Measurements from ENCODE around the gene HES5. TPM values are rescaled to one million over a fixed set of nuclear protein-coding genes. Genes with fewer than 3 reads are reported as not detected.

HES5 gene
- total RNA-seq, 1 donor from 2014 or later, result 21.2 TPM

DNA sequence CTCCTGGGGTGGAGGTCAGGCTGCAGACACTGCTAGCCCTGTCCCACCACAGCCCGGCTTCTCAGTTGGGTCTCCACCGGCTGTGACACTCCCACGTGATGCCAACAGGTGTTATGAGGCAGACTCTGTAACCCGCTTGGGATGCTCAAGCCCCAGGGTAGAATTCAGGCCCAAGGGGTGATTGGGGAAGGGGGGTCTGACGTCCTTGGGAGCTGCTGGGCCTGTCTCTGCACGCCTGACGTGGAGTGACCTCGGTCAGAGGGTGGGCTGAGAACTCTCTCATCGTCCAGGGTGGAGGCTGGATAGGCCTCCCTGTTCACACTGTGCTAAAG is 7.7 kb upstream of the HES5 start:
- TF ChIP-seq, protein P1, sequence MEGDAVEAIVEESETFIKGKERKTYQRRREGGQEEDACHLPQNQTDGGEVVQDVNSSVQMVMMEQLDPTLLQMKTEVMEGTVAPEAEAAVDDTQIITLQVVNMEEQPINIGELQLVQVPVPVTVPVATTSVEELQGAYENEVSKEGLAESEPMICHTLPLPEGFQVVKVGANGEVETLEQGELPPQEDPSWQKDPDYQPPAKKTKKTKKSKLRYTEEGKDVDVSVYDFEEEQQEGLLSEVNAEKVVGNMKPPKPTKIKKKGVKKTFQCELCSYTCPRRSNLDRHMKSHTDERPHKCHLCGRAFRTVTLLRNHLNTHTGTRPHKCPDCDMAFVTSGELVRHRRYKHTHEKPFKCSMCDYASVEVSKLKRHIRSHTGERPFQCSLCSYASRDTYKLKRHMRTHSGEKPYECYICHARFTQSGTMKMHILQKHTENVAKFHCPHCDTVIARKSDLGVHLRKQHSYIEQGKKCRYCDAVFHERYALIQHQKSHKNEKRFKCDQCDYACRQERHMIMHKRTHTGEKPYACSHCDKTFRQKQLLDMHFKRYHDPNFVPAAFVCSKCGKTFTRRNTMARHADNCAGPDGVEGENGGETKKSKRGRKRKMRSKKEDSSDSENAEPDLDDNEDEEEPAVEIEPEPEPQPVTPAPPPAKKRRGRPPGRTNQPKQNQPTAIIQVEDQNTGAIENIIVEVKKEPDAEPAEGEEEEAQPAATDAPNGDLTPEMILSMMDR (IDR thresholded peaks at IDR 0.05; ENCODE audit: partially characterized antibody, unreplicated experiment), result no peak
- Mint-ChIP-seq H3K36me3 (ENCODE audit: unreplicated experiment) (no peaks in the 10 kb centered on the region), H3K9me3 (ENCODE audit: unreplicated experiment) (peaks cover 2% of the 10 kb centered on the region), H3K4me3 (ENCODE audit: unreplicated experiment) (no peak overlapping the region), H3K27me3 (ENCODE audit: unreplicated experiment) (peaks cover 17% of the 10 kb centered on the region), H3K4me1 (ENCODE audit: low read depth, unreplicated experiment) (peaks cover 16% of the 10 kb centered on the region), H3K27ac (ENCODE audit: unreplicated experiment) (no peak overlapping the region)
- no peak for DNase-seq

- TF ChIP-seq, protein P1 (IDR thresholded peaks at IDR 0.05; ENCODE audit: partially characterized antibody, unreplicated experiment), result no peak
These were observed 5.9 kb upstream of the HES5 start for GRCh38 chr1:2535981-2536380.

GRCh38 chr1:2535455-2535854 is 5.4 kb upstream of the HES5 start:
- H3K4me3 Mint-ChIP-seq (ENCODE audit: unreplicated experiment), result no peak overlapping the region
- DNase-seq, result peak; percentile 74

More at GRCh38 chr1:2535981-2536380, 5.9 kb upstream of the HES5 start:
- Mint-ChIP-seq H3K36me3 (ENCODE audit: unreplicated experiment) (no peaks in the 10 kb centered on the region), H3K27ac (ENCODE audit: unreplicated experiment) (peak overlapping the region; percentile 82), H3K4me3 (ENCODE audit: unreplicated experiment) (no peak overlapping the region), H3K4me1 (ENCODE audit: low read depth, unreplicated experiment) (peaks cover 15% of the 10 kb centered on the region), H3K27me3 (ENCODE audit: unreplicated experiment) (peaks cover 15% of the 10 kb centered on the region), H3K9me3 (ENCODE audit: unreplicated experiment) (no peaks in the 10 kb centered on the region)
- no peak for DNase-seq

DNA sequence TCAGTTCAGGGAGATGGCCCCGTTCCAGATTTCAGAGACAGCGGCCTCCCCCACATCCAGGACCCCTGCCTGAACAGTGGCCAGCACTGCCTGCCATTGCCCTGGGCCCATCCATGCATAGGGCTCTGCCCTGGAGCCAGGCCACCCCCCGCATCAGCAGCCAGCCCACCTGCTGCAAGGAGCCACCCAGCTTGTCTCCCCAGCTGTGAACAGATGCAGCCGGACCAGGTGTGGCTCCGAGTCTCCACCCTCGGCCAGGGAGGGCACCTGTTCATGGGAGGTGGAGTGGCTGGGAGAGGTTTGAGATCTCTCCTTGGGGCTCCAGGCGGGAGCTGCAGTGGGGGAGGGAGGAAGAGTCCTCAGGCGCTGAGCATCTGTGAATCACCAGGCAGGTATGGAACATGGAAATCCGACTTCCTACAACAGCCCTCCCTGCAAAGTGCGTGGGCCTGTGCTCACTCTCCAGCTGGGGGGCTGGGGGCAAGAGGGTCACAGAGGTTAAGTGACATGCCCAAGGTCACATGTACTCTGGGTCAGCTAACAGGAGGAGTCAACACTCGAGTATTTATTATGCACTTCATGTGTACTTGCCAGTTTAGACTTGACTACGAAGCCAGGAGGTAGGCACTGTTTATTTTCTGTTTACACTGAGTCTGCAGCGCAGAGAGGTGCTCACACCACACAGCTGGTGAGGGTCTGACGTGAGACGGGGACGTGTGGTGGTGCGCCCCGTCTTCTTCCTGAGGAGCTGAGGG is 4.8 kb upstream of the HES5 start:
- H3K4me3 Mint-ChIP-seq (ENCODE audit: unreplicated experiment), result peak overlapping the region; percentile 57
- H3K27ac Mint-ChIP-seq (ENCODE audit: unreplicated experiment), result peak overlapping the region; percentile 93
- peaks cover 15% of the 10 kb centered on the region for H3K27me3 Mint-ChIP-seq (ENCODE audit: unreplicated experiment)
- no peaks in the 10 kb centered on the region for H3K36me3 Mint-ChIP-seq (ENCODE audit: unreplicated experiment)
- TF ChIP-seq, protein P1 (IDR thresholded peaks at IDR 0.05; ENCODE audit: partially characterized antibody, unreplicated experiment), result no peak
- no peak for DNase-seq
- H3K9me3 Mint-ChIP-seq (ENCODE audit: unreplicated experiment), result no peaks in the 10 kb centered on the region
- H3K4me1 Mint-ChIP-seq (ENCODE audit: low read depth, unreplicated experiment), result peaks cover 15% of the 10 kb centered on the region

More at GRCh38 chr1:2535455-2535854, 5.4 kb upstream of the HES5 start:
- H3K4me1 Mint-ChIP-seq (ENCODE audit: low read depth, unreplicated experiment), result peaks cover 15% of the 10 kb centered on the region
- no peaks in the 10 kb centered on the region for H3K9me3 Mint-ChIP-seq (ENCODE audit: unreplicated experiment)
- TF ChIP-seq, protein P1 (IDR thresholded peaks at IDR 0.05; ENCODE audit: partially characterized antibody, unreplicated experiment), result no peak
- peaks cover 15% of the 10 kb centered on the region for H3K27me3 Mint-ChIP-seq (ENCODE audit: unreplicated experiment)
- peak overlapping the region; percentile 82 for H3K27ac Mint-ChIP-seq (ENCODE audit: unreplicated experiment)
- no peaks in the 10 kb centered on the region for H3K36me3 Mint-ChIP-seq (ENCODE audit: unreplicated experiment)

- H3K36me3 Mint-ChIP-seq (ENCODE audit: unreplicated experiment), result no peaks in the 10 kb centered on the region
- H3K27me3 Mint-ChIP-seq (ENCODE audit: unreplicated experiment), result peaks cover 15% of the 10 kb centered on the region
- TF ChIP-seq, protein P1 (IDR thresholded peaks at IDR 0.05; ENCODE audit: partially characterized antibody, unreplicated experiment), result no peak
These were observed 4.2 kb upstream of the HES5 start for GRCh38 chr1:2534315-2534686.

More at GRCh38 chr1:2534315-2534686, 4.2 kb upstream of the HES5 start:
- Mint-ChIP-seq H3K4me3 (ENCODE audit: unreplicated experiment) (no peak overlapping the region), H3K9me3 (ENCODE audit: unreplicated experiment) (no peaks in the 10 kb centered on the region), H3K4me1 (ENCODE audit: low read depth, unreplicated experiment) (peaks cover 15% of the 10 kb centered on the region), H3K27ac (ENCODE audit: unreplicated experiment) (peak overlapping the region; percentile 29)
- DNase-seq, result no peak

All from glutamatergic neuron (in vitro differentiated cells).